Loucy (cell line): Measurements from ENCODE around the gene RPL28.

Experiments
- H2AFZ ChIP-seq: fragments of 200-600 bp; sonication (generic); 2 replicates; pipeline ENCODE4 v1.6.0; 2016; ENCODE audit warnings: antibody characterized with exemption, mild to moderate bottlenecking, low read length, moderate library complexity
- H3F3A ChIP-seq: fragments of 200-600 bp; 2 replicates; pipeline ENCODE4 v1.6.0; 2016; ENCODE audit warnings: antibody characterized with exemption, low read depth, mild to moderate bottlenecking
- H3K27me3 ChIP-seq: fragments of 200-600 bp; sonication (generic); 2 replicates; pipeline ENCODE4 v1.6.1; 2014; ENCODE audit warnings: low read length, mild to moderate bottlenecking; ENCODE audit not compliant: insufficient read depth, poor library complexity, severe bottlenecking
- H3K36me3 ChIP-seq: fragments of 200-600 bp; sonication (generic); 2 replicates; pipeline ENCODE4 v1.6.1; 2016; ENCODE audit warnings: low read length; ENCODE audit not compliant: insufficient read depth
- H3K4me1 ChIP-seq: fragments of 200-600 bp; sonication (generic); 2 replicates; pipeline ENCODE4 v1.5.1; 2014; ENCODE audit warnings: low read length, mild to moderate bottlenecking; ENCODE audit not compliant: insufficient read depth, poor library complexity, severe bottlenecking
- H3K4me2 ChIP-seq: fragments of 200-600 bp; sonication (generic); 2 replicates; pipeline ENCODE4 v1.6.0; 2014; ENCODE audit warnings: antibody characterized with exemption, low read length, low read depth, mild to moderate bottlenecking; ENCODE audit not compliant: poor library complexity, severe bottlenecking
- H3K4me3 ChIP-seq: fragments of 200-600 bp; sonication (generic); 2 replicates; pipeline ENCODE4 v1.5.1; 2014; ENCODE audit warnings: low read length, mild to moderate bottlenecking, mixed read lengths; ENCODE audit not compliant: poor library complexity, severe bottlenecking
- H3K79me2 ChIP-seq: fragments of 200-600 bp; sonication (generic); 2 replicates; pipeline ENCODE4 v1.6.1; 2014; ENCODE audit warnings: low read length; ENCODE audit not compliant: insufficient read depth
- H3K9ac ChIP-seq: fragments of 200-600 bp; sonication (generic); 2 replicates; pipeline ENCODE4 v1.6.0; 2014; ENCODE audit warnings: mild to moderate bottlenecking, low read depth, low read length, moderate library complexity; ENCODE audit not compliant: poor library complexity, severe bottlenecking
- H3K9me2 ChIP-seq: fragments of 200-600 bp; sonication (generic); replicated peaks from 2 replicates; pipeline ENCODE4 v1.6.1; 2016; ENCODE audit warnings: low read depth, low read length, mixed read lengths
- H3K9me3 ChIP-seq: fragments of 200-600 bp; sonication (generic); 2 replicates; pipeline ENCODE4 v1.6.1; 2014; ENCODE audit warnings: mild to moderate bottlenecking, antibody characterized with exemption, low read length, low read depth; ENCODE audit not compliant: insufficient read depth
- H4K20me1 ChIP-seq: fragments of 200-600 bp; sonication (generic); 2 replicates; pipeline ENCODE4 v1.6.0; 2014; ENCODE audit warnings: antibody characterized with exemption, low read length, mild to moderate bottlenecking; ENCODE audit not compliant: insufficient read depth, poor library complexity, severe bottlenecking
- EZH2phosphoT487 ChIP-seq: fragments of 200-600 bp; IDR thresholded peaks from 2 replicates; pipeline ENCODE4 v1.6.1; 2018; ENCODE audit warnings: antibody characterized with exemption, mild to moderate bottlenecking, moderate library complexity, borderline replicate concordance
- TF ChIP-seq, protein P1 (sequence below): fragments of 200-600 bp; sonication (generic); conservative IDR thresholded peaks from 2 replicates; pipeline ENCODE4 v1.5.1; 2014; ENCODE audit warnings: mild to moderate bottlenecking, antibody characterized with exemption, low read length

The RPL28 gene

DNA sequence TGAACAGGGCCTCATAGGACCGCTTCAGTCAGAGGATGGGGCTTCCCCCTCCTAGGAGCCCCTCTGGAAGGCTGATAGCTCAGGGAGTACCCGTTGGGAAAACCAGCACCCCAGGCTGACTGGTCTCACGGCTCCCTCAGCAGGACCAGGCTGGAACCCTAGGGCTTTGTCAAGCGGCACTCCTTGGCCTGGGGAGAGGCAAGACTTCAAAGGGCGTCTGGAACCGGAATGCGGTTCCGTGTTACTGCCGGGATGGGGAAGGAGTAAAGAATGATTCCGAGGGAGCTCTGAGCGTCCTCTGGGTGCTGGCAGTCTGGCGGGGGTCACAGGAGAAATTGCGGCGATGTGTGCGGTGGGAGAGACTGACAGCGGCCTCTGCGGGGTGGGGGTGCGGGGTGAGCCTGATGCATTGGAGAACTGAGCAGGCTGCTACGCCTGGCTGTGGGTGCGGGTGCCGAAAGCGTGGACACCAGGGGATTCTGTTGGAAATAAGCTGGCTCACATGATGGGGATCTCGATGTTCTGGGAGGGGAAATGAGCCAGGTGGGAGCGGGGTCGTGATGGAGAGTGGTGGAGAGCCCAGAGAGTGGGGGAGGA, 33.1 kb upstream of the RPL28 start:
- Histone ChIP-seq H4K20me1 (no peaks in the 10 kb centered on the region), H3F3A (no peaks in the 10 kb centered on the region), H3K36me3 (no peaks in the 10 kb centered on the region), H3K79me2 (no peaks in the 10 kb centered on the region), H3K4me2 (no peak overlapping the region), H3K9me3 (no peaks in the 10 kb centered on the region), H3K27me3 (no peaks in the 10 kb centered on the region), H3K4me3 (no peak overlapping the region), H2AFZ (no peak overlapping the region), H3K9me2 (no peaks in the 10 kb centered on the region), H3K4me1 (no peaks in the 10 kb centered on the region), H3K9ac (no peak overlapping the region)
- no peak for TF ChIP-seq EZH2phosphoT487
- TF ChIP-seq, protein P1, sequence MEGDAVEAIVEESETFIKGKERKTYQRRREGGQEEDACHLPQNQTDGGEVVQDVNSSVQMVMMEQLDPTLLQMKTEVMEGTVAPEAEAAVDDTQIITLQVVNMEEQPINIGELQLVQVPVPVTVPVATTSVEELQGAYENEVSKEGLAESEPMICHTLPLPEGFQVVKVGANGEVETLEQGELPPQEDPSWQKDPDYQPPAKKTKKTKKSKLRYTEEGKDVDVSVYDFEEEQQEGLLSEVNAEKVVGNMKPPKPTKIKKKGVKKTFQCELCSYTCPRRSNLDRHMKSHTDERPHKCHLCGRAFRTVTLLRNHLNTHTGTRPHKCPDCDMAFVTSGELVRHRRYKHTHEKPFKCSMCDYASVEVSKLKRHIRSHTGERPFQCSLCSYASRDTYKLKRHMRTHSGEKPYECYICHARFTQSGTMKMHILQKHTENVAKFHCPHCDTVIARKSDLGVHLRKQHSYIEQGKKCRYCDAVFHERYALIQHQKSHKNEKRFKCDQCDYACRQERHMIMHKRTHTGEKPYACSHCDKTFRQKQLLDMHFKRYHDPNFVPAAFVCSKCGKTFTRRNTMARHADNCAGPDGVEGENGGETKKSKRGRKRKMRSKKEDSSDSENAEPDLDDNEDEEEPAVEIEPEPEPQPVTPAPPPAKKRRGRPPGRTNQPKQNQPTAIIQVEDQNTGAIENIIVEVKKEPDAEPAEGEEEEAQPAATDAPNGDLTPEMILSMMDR = no peak

DNA sequence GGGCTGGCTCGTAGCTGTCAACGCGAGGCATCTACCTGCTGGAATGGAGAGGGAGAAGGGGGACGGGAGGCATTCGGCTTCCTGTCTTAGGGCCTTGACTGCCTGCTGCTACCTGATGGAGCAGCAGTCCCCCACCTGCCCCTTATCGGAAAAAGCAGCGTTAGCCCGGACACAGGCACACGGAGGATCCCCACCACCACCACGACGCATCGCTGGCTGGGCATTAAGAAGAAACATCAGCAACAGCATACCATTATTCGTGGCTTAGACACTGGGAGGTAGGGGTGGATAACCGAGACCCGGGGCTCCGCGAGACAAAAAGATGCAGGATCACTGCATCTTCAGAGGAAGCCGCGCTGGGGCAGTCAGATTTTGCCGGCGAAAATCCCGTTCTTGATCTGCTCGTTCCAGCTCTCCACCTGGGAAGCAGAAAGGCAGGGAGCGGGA, 32.4 kb upstream of the RPL28 start:
- H3K9me2 ChIP-seq = no peaks in the 10 kb centered on the region
- no peaks in the 10 kb centered on the region for H3K9me3 ChIP-seq
- H4K20me1 ChIP-seq = no peaks in the 10 kb centered on the region
- H3F3A ChIP-seq = no peaks in the 10 kb centered on the region
- H2AFZ ChIP-seq = no peak overlapping the region
- no peak overlapping the region for H3K4me2 ChIP-seq
- H3K4me3 ChIP-seq = no peak overlapping the region
- H3K36me3 ChIP-seq = no peaks in the 10 kb centered on the region
- no peaks in the 10 kb centered on the region for H3K27me3 ChIP-seq
- H3K79me2 ChIP-seq = no peaks in the 10 kb centered on the region
- TF ChIP-seq EZH2phosphoT487 = no peak
- TF ChIP-seq, protein P1 = no peak
- no peaks in the 10 kb centered on the region for H3K4me1 ChIP-seq
- no peak overlapping the region for H3K9ac ChIP-seq

DNA sequence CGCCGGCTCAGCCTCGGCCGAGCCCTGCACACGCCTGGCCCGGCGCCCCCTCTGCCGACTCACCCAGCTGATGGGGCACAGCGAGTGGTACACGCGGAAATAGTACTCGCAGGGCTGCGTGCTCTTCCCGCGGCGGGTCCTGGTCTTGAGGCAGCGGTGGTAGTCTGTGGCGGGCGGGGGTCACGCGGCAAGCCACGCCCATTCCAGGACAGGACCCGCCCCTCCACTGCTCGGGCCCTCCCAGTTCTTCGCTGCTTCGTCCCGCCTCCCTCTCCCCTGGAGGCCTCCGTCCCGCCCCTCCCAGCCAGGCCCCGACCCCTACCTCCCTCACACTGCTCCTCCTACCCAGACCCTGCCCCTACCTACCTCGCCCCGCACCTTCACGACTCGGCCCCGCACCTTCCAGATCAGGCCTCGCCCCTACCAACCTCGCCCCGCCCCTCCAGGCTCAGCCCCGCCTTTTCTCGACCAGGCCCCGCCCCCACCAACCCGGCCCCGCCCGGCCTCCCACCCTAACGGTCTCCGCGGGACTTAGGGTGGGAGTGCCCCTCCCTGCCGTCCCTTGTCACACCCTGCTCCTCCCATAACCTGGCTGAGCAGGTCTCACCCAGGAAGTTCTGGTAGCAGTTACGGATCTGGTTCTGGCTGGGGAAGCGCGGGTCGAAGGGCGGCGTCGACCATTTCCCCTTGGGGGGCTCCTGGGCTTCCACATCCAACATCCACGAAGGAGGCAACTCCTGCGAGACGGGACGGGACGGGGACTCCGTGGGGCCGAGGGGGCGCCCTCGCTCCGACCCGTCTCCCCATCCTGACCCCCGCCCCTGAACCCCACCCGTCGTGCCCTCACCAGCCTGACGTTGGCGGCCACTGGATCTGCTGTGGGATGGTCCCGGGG, 31.7 kb upstream of the RPL28 start:
- Histone ChIP-seq H4K20me1 (no peaks in the 10 kb centered on the region), H3K36me3 (no peaks in the 10 kb centered on the region), H3K27me3 (no peaks in the 10 kb centered on the region), H3K9ac (no peak overlapping the region), H3K9me2 (no peaks in the 10 kb centered on the region), H3F3A (no peaks in the 10 kb centered on the region), H3K4me1 (no peaks in the 10 kb centered on the region), H3K79me2 (no peaks in the 10 kb centered on the region), H3K4me2 (no peak overlapping the region), H3K4me3 (no peak overlapping the region), H3K9me3 (no peaks in the 10 kb centered on the region), H2AFZ (no peak overlapping the region)
- no peak for TF ChIP-seq EZH2phosphoT487
- TF ChIP-seq, protein P1 = no peak
